ENCODE measurements around the gene ERMN. TPM values are rescaled to one million over a fixed set of nuclear protein-coding genes. Genes with fewer than 3 reads are reported as not detected.
A peak's percentile ranks its signal among the peaks of the same experiment; 100 is the strongest.

ERMN gene
- total and polyA plus RNA-seq, 9 donors: 0.08 to 0.40 (median 0.25) TPM; not detected in 5

DNA sequence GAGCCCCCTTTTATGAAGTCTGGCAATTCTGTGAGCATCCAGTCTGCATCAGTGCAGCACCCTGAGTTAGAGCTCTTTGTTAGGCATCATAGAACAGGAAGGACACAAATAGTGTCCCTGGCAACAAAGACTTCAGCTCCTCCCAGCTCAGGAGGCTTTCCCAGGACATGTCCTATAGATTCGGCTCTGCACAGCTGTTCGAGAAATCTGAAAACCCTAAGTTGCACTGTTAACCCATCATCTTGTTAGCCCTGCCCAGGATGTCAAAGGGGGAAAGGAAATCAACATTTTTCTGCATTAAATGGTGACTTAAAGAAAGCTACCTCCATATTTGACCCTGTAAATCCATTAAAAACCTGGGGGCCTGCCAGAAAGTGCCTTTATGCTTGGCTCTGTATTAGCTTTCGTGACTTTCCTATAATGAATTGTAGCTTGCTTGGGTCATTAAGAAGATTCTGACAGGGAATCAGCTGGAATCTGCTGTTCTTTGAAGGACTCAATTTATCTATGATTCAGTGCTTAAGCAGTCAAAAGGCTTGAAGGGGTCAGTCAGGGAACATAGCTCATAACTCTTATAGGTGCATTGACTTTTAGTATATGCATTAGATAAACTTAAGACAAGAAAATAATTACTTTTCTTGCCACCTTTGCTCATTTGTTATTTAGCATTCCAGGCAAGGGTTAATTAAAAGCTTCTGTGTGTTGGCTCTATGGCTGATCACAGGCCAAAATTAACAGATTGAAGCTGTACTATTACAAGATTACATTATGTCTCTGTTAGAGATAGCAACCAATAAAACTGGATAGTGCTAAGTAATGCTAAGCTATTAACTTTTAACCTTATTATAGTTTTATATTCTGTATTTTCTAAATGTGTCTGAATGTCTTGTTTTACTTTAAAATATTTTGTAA, 20.6 kb downstream of the ERMN start:
- WGBS, 3 donors: 17 to 31% (median 22%) methylated on average over 3 of the region's 3 CpGs
- Histone ChIP-seq H3K36me3 (no peaks in the 10 kb centered on the region), H3K4me3 (no peak overlapping the region), H3K27ac (no peak overlapping the region), H3K9me3 (no peaks in the 10 kb centered on the region), H3K4me1 (ENCODE audit: insufficient read depth) (no peaks in the 10 kb centered on the region), H3K27me3 (no peaks in the 10 kb centered on the region)
- no peak for TF ChIP-seq EP300 (IDR thresholded peaks at IDR 0.05)
- TF ChIP-seq, protein P1, sequence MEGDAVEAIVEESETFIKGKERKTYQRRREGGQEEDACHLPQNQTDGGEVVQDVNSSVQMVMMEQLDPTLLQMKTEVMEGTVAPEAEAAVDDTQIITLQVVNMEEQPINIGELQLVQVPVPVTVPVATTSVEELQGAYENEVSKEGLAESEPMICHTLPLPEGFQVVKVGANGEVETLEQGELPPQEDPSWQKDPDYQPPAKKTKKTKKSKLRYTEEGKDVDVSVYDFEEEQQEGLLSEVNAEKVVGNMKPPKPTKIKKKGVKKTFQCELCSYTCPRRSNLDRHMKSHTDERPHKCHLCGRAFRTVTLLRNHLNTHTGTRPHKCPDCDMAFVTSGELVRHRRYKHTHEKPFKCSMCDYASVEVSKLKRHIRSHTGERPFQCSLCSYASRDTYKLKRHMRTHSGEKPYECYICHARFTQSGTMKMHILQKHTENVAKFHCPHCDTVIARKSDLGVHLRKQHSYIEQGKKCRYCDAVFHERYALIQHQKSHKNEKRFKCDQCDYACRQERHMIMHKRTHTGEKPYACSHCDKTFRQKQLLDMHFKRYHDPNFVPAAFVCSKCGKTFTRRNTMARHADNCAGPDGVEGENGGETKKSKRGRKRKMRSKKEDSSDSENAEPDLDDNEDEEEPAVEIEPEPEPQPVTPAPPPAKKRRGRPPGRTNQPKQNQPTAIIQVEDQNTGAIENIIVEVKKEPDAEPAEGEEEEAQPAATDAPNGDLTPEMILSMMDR (IDR thresholded peaks at IDR 0.05): no peak
- TF ChIP-seq POLR2A (IDR thresholded peaks at IDR 0.05): no peak
- intact Hi-C loops (cut with DNase I): no loop called here
- DNase-seq: no peak

DNA sequence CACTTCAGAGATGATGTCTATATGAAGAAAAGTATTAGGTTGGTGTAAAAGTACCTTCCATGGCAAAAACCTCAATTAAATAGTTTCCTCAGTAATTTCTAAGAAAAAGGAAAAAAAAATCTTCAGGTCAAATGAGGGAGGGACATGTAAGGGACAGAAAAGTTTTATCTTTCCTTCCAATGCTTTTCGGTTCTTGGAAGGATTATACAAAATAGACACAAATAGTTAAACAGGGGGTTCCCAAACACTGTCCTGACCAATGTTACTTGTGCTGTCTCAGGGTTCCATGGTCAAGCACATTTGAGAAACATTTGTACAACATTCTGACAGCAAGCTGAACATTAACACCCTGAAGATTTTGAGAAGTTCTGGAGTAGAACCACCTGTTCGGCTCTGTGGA, 22.0 kb downstream of the ERMN start:
- TF ChIP-seq EP300 (IDR thresholded peaks at IDR 0.05) (no peak), POLR2A (IDR thresholded peaks at IDR 0.05) (no peak)
- TF ChIP-seq, protein P1 (IDR thresholded peaks at IDR 0.05): no peak
- Histone ChIP-seq H3K27ac (no peak overlapping the region), H3K27me3 (no peaks in the 10 kb centered on the region), H3K36me3 (no peaks in the 10 kb centered on the region), H3K4me3 (no peak overlapping the region), H3K4me1 (ENCODE audit: insufficient read depth) (no peaks in the 10 kb centered on the region), H3K9me3 (no peaks in the 10 kb centered on the region)
- WGBS, 3 donors: 46 to 70% (median 67%) methylated on average over 2 of the region's 2 CpGs
- intact Hi-C loops (cut with DNase I): no loop called here
- no peak for DNase-seq

DNA sequence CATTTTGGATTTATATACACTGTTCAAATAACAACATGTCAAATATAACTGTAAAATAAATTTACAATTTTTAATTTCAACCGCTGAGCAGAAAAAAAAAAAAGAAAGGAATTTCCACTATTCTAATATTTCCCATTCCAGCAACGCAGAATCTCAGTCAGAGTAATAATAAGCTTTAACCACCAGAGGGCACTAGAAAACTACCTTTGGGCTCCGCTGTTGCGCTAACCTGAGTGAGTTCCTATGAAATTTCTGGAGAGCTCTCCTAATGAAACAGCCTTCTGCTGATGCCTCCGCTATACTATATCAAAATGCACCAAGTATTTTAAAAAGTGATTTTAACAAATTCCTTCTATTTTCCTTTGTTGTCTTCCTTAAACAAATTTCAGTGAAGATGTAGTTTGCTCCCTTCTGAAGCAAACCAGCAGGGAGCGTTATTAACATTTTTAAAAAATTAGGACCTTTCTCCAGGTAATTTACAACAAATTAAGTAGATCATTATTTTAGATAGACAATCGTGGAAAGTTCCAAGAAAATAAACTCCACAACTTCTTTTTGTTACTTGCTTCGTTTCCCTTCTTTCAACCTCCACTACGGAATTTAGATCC, 23.0 kb downstream of the ERMN start:
- intact Hi-C loops (cut with DNase I): no loop called here
- no peak for TF ChIP-seq POLR2A (IDR thresholded peaks at IDR 0.05)
- TF ChIP-seq, protein P1 (IDR thresholded peaks at IDR 0.05): peak in 2 of 3 donors; percentile 28 to 41
- H3K4me3 ChIP-seq: no peak overlapping the region
- no peaks in the 10 kb centered on the region for H3K4me1 ChIP-seq (ENCODE audit: insufficient read depth)
- no peak for DNase-seq
- WGBS, 3 donors: 26 to 31% (median 30%) methylated on average over 9 of the region's 9 CpGs
- no peak overlapping the region for H3K27ac ChIP-seq
- no peaks in the 10 kb centered on the region for H3K27me3 ChIP-seq
- no peaks in the 10 kb centered on the region for H3K9me3 ChIP-seq
- no peaks in the 10 kb centered on the region for H3K36me3 ChIP-seq

DNA sequence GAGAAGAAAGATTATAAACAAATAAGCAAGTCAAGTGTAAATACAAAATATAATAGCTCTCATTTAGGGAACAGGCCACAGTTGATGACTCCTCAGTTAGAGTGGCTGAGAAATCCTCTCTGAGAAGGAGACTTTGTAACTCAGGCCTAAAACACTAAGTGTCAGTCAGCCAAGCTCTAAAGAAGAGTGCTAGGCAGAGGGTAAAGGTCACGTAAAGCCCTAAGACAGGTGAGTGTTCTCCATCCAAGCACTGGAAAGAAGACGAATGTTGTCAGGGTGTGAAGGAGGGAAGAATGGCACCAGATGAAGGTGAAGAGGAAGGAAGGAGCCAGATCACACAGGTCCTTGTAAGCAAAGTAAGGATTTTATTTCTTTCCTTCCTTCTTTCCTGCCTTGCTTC, 24.3 kb downstream of the ERMN start:
- intact Hi-C loops (cut with DNase I): no loop called here
- Histone ChIP-seq H3K4me1 (ENCODE audit: insufficient read depth) (no peaks in the 10 kb centered on the region), H3K36me3 (no peaks in the 10 kb centered on the region), H3K4me3 (no peak overlapping the region), H3K27ac (no peak overlapping the region), H3K9me3 (no peaks in the 10 kb centered on the region), H3K27me3 (no peaks in the 10 kb centered on the region)
- TF ChIP-seq EP300 (IDR thresholded peaks at IDR 0.05) (no peak), POLR2A (IDR thresholded peaks at IDR 0.05) (no peak)
- TF ChIP-seq, protein P1 (IDR thresholded peaks at IDR 0.05): no peak
- 83 to 89% (median 85%) methylated on average over 2 of the region's 2 CpGs for WGBS, 3 donors
- DNase-seq: no peak
